HG03342 (cell line): ENCODE data around the gene MTA3.
"Not testable (repeated sequence)": the region's sequence is repeated elsewhere in the genome, so short reads cannot be mapped to it uniquely, and the experiment has no call there.

Source experiments
- ATAC-seq: cut with Tn5 transposase; IDR thresholded peaks from one replicate; pipeline ENCODE4 v1.9.1; 2021; ENCODE audit warnings: mild to moderate bottlenecking, moderate library complexity; ENCODE audit not compliant: unreplicated experiment

Gene MTA3

DNA sequence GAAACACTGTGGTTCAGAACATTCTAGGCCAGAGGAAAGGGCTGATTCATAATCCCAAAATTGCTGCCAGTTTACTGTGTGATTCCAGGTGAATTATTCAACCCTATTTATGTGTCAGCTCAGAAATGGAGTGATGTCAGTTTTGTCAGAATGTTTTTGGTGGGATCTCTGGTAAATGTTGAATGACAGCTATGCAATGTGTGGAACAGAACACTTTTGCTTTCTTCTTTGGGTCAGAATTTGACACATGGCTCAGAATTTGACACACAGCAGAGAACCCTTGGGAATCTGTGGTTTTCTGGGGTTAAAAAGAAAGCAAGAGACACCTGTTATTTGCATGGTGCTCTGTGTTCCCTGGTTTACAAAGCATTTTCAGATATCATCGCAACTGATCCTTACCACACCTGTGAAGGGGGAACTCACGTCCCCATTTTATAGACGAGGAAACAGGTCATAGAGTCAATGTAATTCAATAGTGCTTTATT is 1.6 kb upstream of the MTA3 start:
- ATAC-seq = peak; percentile 52

DNA sequence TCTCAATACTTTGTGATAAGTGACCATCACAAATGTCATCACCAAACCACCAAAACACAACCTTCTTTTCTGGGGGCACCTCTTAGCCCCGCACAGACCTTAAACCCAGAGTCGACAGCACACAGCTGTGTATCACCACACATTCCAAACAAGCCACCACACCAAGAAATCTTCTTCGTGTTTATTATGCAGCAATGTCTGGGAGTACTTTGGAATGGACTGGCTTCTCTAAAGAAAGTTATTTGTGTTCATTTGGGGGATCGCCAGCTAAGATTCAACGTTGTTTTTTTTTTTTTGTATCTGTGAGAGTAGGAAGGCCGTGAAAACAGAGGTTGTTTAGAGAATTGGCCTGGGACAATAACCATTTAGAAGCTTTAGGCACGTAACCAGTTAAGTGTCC is 1.1 kb upstream of the MTA3 start:
- no peak for ATAC-seq

DNA sequence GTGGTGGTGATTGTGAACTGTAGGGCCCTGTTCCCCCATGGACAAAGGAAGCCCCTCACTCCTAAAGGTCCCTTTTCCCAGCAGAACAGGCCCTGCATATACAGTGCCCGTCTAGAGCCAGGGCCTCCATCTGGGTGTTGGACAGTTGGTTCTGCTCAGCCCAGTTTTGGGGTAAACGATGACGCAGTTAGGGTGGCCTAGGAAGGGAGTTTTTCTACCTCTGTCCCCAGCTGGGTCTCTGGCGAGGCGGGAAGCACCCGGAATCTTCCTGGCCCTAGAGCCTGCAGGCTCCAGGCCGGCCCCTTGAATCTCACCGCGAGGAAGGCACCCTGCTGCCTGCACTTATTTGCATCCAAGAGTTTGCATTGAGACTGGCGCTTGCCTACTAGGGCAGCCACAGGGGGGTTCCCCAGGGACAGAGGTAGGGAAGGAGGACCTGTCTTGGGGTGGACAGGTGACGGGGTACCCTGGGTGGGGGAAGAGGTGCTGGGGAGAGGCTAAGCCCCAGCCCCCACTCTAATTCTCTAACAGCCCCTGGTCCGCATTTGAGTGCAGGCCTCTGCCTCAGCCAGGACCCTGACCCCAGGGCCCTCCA is 529 bp upstream of the MTA3 start:
- peak; percentile 62 for ATAC-seq

DNA sequence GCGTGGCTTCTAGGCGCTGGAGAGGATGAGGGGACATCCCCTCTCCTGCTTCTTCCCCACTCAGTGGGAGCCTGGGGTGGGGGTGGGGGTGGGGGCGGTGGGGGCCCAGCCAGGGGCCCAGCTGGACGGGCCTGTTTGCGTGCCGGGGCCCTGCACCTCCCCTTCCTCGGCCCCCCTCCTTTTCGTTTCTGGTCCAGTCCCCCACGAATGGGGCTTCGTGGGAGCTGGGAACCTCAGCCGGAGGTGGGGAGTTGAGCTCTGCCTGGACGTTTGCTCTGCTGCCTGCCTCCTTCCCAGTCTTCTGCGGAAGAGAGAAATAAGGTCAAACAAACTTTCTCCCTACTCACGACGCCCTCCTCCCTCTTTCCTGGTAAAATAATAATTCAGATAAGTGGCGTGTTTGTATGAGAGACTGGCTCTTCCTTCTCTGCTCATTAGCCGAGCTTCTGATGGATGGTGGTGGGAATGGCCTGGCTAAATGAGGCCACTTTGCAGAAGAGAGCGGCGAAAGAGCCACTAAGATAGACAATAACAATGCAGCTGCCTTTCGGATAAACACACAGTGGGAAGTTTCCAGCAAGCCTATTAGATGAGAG is 782 bp downstream of the MTA3 start:
- no peak for ATAC-seq

DNA sequence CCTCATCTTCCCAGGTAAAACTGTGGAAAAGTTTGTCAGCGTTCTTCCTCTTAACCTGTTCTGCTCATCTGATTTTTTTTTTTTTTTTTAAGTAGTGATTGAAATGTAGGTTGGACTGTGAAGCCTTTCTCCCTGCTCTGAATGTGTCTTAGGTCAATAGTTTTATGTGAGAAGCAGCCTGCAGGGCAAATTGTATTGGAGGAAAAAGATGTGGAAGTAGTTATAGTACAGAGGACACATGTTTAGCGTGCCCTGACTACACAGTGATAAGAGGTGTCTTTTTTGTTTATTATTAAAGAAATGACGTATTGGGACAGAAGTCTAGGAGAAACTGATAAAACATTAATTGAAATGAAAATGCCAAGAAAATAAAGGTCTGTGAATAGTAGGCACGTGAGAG is 1.5 kb downstream of the MTA3 start:
- no peak for ATAC-seq

DNA sequence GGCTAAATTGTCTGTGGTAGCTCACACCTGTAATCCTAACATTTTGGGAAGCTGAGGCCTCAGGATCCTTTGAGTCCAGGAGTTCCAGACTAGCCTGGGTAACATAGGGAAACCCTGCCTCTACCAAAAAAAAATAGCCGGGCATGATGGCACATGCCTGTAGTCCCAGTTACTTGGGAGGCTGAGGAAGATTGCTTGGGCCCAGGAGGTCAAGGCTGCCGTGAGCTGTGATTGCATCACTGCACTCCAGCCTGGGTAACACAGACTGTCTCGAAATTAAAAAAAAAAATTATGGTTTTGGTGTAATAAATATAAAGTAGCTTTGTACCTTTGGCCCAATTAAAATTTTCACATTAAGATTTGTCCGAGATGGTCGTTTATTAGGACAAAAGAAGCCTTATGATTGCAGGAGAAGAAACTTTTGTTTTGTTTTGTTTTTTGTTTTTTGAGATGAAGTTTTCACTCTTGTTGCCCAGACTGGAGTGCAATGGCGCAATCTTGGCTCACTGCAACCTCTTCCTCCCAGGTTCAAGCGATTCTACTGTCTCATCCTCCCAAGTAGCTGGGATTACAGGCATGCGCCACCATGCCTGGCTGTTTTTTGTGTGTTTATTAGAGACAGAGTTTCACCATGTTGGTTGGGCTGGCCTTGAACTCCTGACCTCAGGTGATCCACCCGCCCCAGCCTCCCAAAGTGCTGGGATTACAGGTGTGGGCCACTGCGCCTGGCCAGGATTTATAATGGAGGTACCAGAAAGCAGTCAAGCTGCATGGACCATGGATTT is 4.1 kb downstream of the MTA3 start:
- ATAC-seq = no peak

GRCh38 chr2:42573256-42573655 is 4.8 kb downstream of the MTA3 start:
- ATAC-seq = no peak

GRCh38 chr2:42575458-42576064 is 7.1 kb downstream of the MTA3 start:
- ATAC-seq = no peak

- ATAC-seq = no peak
Measured at GRCh38 chr2:42578621-42579020, 10.2 kb downstream of the MTA3 start.

GRCh38 chr2:42581257-42581656 is 12.8 kb downstream of the MTA3 start:
- no peak for ATAC-seq

DNA sequence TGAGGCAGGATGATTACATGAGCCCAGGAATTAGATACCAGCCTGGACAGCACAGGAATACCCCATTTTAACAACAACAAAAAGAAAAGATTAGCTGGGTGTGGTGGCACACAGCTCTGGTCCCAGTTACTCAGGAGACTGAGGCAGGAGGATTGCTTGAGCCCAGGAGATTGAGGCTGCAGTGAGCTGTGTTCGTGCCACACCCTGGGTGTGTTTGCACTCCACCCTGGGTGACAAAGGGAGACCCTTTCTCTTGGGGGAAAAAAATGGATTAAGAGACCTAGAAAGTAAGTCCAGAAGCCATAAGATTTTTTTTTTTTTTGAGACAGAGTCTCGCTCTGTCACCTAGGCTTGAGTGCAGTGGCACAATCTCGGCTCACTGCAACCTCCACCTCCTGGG is 16.2 kb downstream of the MTA3 start:
- not testable (repeated sequence) for ATAC-seq

GRCh38 chr2:42585779-42586178 is 17.3 kb downstream of the MTA3 start:
- no peak for ATAC-seq

GRCh38 chr2:42587526-42588117 is 19.2 kb downstream of the MTA3 start:
- ATAC-seq = no peak

GRCh38 chr2:42588121-42588520 is 19.7 kb downstream of the MTA3 start:
- ATAC-seq = no peak

DNA sequence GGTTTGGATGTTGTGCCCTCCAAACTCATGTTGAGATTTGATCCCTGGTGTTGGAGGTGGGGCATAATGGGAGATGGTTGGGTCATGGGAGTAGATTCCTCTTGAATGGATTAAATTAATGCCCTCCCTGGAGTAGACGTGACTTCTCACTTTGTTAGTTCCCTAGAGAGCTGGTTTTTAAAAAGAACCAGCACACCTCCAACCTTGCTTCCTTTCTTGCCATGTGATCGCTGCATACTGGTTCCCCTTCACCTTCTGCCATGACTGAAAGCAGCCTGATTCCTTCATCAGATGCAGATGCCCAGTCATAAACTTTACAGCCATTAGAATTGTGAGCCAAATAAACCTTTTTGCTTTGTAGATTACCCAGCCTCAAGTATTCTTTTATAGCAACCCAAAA is 21.7 kb downstream of the MTA3 start:
- no peak for ATAC-seq

- no peak for ATAC-seq
Measured at GRCh38 chr2:42593282-42593681, 24.9 kb downstream of the MTA3 start.

GRCh38 chr2:42598656-42599055 is 30.2 kb downstream of the MTA3 start:
- ATAC-seq = no peak

DNA sequence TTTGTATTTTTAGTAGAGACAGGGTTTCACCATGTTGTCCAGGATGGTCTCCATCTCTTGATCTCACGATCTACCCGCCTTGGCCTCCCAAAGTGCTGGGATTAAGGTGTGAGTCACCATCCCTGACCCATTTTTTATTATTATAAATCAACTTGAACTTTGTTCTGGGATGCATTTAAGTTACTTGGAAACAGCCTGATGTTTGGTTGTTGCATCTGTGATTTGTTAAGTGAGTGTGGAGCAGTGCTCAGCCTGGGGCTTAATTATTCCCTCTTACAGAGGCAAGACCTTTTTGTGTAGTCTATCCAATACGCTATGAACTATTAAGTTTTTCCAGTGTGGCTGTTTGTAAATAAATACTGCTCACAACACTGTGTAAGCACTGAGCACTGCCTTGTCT is 32.6 kb downstream of the MTA3 start:
- no peak for ATAC-seq

GRCh38 chr2:42602218-42602875 is 33.9 kb downstream of the MTA3 start:
- no peak for ATAC-seq

DNA sequence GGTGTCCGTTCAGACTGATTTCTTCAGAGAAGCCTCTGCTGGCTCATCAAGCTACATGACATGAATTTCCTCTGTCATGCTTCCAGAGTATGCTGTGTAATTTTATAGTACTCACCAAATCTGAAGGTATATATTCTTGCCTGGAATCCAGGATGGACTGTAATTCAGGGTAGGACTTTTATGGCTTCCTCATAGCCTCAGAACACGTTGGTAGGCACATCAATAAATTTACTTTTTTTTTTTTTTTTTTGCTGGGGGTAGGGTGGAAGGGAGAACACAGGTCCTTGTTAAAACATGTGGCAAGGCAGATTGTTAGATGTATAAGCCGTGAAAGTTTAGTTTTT is 34.4 kb downstream of the MTA3 start:
- ATAC-seq = no peak

DNA sequence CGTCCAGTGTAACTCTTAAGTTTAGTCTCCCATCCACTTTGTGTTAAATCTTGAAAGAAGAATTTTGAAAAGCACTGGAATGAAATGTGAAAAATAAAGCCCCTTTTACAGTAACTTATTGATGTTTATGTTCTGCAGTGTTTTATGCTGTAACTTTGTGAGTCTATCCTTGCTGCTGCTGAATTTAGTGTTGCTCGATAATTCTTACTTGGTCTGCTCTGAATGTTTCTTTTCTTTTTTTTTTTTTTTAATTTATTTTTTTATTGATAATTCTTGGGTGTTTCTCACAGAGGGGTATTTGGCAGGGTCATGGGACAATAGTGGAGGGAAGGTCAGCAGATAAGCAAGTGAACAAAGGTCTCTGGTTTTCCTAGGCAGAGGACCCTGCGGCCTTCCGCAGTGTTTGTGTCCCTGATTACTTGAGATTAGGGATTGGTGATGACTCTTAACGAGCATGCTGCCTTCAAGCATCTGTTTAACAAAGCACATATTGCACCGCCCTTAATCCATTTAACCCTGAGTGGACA is 36.0 kb downstream of the MTA3 start:
- ATAC-seq = not testable (repeated sequence)
